Activated CD8-positive, alpha-beta memory T cell treated with anti-CD3 and anti-CD28 coated beads, Interleukin-2, amount 50 U/mL, for 24 hours (primary cell): ENCODE data around the gene JAG2.

Experiments
- DNase-seq: peaks from one replicate; pipeline ENCODE4 v3.0.0-alpha.2; 2020; ENCODE audit errors: extremely low read depth

Gene JAG2

DNA sequence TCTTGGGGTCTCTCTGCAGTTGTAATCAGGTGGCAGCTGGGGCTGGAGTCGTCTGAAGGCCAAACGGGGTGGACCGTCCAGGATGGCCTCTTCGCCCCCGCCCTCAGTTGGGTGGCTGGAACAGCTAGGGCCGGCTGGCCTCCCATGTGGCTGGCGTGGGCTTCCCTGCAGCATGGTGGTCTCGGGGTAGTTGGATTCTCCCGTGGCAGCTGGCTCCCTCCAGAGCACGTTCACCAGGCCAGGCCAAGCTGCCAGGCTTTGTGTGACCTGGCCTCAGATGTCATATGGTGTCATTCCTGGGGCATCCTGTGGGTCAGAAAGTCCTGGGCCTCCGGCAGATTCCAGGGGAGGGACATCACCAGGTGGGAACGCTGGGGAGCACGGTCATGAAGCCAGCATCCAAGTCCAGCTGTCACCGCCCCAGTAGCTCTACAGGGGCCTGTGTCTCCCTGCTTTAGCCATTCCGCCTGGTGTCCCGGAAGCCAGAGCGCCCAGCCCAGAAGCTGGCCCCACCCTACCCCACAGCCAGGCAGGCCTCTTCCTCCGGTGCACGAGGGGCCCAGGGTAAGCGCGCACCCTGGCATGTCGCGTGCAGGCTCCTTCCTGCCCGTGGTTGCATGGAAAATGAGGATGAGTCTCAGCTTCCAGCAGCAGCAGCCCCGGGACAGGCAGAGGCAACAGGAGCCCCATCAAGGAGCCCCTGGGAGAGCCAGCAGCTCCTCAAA, 13.9 kb upstream of the JAG2 start:
- no peak for DNase-seq

DNA sequence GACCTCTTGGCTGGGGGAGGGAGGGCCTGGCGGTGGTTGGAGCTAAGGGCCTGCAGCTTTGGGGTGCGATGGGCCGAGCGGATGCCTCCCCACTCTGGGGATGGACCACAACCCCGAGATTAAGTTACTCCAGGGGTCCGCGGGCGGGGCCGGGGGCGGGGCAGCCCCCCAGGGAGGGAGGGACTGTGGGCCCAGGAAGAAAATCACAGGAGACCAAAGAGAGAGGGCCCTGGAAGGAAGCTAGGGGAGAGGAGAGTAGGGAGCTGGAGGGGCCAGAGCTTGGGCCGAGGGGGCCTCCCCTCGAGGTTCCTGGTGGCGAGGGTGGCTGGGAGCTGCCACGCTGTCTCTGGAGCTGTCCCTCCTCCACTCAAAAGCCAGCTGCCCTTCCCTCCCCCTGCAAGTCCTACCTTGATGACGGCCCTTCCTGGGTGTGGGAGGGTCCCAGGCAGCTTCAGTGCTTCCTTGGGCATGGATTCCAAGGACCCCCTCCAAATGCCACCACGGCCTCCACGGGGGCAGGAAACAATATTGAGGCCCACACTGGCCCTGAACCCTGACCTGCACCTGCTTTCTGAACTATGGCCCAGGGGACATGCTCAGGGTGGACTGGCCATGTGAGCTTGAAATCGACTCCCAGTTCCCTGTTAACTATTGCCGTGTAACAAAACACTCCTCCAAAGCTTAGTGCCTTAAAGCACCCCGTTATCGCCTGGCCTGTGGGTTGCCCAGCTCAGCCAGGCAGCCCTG, 13.1 kb upstream of the JAG2 start:
- DNase-seq = no peak

DNA sequence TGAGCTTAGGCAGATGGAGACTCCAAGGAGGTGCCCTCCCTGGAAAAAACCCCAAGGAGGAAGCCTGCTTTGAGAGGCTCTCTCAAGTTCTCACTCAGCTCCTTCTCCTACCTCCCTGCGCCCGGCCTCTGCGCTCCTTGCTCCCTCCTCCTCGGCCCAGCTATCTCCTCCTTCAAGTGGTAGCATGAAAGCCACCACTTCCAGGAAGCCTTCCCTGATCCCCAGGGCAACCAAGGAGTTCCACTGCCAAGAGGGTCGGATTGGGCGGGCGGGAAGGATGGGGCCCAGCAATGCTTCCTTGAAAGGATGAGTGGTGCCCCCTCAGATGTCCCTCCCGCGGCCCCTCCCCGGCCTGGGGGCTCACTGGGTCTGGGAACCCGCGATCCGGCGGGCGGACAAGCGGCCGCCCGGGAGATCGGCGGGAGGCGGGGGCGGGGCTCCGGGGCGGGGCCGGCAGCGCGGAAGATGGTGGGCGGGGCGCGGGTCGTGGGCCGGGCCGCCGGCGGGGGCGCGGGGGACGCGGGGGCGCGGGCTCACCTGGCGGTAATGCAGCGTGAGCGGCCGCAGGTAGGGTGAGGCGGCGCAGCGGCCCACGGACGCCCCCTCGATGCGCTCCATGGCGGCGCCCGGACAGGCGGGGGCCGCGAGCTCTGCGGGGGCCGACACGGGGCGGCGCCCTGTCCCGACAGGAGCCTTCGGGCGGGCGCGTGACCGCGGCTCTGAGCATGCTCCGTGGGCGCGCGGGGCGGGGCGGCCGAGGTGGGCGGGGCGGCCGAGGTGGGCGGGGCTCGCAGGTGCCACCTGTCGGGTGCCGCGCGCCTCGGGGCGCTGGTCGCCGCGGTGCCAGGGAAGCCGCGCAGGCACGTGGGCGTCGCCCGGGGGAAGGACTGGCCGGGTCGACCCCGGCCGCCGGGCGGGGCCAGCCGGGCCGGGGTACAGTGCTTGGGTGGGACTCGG, 12.3 kb upstream of the JAG2 start, which contains the start of gene NUDT14:
TSS of gene NUDT14 (minus strand) at position 721 of the 957 bp plus-strand sequence. CDS start at position 618, 103 bp downstream.
- DNase-seq = no peak

DNA sequence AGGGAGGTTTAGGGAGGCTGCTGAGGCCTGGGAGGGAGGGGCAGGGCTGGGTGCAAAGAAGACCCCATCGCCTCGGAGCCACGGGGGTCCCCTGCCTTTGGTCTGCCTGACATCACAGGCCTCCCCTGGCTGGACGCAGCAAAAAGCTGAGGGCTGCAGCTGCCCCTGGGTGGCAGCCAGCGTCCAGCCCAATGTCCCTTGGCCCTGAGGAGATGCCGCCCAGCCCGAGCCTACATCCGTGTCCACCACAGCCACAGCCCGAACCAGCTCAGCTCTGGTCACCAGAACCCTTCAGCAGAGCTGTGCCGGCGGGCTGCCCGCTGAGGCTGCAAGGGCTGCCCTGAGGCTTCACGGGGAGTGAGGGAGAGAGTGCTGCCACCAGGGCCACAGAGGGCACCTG, 10.6 kb upstream of the JAG2 start:
- no peak for DNase-seq

DNA sequence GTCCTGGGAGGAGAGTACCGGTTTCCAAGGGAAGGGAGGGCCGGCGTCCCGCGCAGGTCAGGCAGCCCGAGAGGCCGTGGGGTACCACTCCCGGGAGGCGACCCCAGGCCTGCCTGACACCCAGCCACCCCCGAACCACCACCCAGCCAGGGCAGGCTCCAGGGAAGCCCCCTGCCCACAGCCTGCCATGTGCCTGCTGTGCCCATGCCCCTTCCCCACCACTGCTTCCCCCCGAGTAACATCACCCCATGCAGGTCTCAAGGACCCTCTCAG, 10.2 kb upstream of the JAG2 start:
- DNase-seq = no peak

DNA sequence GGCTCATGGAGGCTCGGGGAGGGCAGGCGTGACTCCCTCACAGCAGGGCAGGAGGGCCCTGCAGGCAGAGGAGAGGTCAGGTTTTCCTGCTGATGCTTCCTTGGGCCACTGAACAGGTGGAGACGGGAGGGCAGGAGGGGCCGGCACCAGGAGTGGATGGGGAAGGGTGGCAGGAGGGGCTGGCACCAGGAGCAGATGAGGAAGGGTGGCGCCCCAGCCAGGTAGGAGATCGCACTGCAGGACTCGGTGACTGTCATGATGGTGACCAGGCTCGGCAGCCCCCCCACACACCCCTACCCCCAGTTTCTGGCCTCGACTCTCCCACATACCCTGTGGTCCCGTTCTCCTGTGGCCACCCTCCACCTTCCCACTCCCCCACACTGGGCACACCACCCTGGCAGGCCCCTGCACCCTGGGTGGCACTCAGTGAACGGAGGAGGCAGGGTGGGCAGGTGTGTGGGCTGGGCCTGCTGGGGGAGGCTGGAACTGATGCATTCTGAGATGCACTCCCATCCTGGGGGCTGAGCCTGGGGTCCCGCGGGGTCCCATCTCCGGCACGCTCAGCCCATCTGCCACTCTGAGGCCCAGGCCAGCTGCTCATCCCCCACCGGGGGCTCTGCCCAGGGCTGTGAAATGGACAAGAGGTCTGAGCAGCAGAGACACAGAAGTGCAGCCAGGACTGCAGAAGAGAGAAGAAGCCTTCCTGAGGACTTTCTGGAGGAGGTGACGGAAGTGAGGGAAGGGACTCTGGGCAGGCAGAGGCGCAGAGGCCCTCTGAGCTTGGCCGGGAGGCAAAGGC, 9.7 kb upstream of the JAG2 start:
- DNase-seq = no peak

DNA sequence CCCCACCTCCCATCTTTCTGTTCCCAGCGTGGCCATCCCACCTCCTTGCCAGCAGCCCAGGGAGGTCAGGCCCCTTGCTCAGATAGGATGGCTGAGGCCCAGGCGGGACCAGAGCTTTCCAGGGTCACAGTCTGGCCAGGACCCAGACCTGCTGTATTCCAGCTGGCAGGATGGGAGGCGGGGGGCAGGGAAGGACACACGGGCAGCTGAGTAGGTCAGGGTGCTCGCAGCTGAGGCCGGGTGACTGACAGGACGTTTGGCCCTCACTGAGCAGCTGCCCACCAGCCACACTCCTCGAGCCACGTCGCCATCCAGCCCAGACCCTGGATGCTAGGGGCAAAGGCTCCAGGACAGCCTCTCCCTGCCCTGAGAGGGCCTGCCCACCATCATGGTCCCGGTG, 8.5 kb upstream of the JAG2 start:
- DNase-seq = no peak

DNA sequence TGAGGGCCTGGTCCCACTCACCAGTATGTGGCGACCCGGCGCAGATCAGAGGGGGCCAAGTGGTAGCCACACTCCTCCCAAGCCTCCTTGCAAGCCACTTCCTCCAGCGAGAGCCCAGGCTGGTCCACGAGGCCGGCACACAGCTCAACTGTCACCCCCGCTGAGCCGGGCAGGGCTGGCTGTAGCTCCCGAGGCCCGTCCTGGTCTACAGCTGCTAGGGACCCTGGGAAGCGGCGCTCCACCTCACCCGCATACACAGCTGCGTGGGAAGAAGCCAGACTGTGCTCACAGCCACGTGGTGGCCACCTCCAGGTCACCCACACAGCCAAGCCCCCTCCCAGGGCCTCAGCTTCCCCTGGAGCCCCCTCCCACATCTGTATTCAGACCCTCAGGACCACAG, 7.9 kb upstream of the JAG2 start:
- DNase-seq = no peak

DNA sequence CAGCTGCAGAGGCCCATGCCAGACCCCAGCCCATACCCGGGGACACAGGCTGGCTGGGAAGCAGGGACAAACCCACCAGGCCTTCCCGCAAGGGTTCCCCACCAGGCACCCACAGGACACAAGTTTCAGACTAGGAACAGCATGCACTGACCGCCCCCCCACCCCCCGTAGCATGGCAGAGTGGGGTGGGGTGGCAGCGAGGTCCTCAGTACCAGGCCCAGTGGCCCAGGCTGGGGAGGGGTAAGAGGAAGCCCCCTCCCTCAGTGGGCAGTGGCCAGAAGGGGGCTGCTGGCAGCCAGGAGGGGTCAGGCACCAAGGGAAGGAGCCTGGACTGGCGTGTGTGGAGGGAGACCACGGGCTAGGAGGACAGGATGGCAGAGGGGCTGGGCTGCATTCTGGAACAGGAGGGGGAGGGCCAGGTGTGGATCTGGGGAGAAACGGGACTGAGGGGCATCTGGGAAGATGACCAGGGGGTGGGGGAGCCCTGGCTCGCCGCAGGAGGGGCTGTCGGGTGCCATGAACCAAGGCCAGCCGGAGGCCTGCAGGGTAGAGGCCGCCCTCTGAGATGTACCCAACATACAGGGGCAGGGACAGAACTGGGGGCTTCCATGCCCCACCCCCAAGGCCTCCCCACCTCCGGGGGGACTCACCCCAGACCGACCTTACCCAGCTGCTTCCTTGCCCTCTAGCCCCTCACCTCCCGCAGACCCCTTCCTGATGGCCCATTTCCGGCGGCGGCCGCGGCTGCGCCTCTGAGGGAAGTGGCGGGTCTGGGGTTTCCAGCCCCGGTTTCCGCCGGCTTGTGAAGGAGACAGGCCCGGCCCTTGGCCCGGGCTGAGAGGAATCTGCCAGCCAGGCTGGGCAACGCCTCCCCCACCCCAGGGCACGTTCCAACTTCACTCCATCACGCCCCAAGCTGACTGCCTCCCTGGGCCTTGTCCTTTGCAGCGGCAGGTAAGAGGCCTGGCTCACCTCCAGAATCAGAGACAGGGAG, 5.6 kb upstream of the JAG2 start:
- no peak for DNase-seq

DNA sequence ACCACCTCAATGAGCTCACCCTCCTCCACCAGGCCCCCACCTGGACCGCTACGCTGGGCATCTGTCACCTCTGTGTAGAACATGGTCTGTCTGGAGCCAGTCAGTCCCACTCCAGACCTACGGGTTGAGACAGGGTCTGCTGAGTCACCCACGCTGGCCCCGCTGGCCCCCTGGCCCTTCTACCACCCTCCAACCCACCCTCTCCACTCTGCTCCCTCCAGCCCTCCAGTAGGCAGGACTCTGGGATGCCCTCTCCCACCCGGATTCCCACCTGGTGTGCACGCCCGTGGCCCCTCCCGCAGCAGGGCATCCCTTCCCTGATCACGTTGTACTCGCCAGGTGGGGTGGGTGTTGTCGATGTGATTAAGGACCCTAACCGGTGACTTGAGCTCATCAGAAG, 4.6 kb upstream of the JAG2 start:
- no peak for DNase-seq

DNA sequence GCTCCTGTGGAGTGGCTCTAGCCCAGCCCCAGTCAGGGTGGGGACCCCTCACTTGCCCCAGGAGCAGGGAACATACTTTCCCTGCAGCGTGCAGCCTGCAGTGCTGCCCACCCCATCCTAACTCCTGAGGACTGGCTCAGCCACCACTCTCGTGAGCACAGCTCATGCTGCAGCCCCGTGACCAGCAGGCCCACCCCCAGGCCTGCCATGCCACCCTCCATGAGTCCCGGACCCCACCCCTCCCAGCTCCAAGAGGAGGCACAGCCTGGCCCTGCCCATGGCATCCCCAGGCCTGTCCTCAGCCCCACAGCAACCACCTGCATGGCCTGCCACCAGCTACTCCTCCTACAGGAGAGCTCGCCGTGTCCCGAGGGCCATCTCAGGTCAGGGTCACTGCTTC, 3.9 kb upstream of the JAG2 start:
- no peak for DNase-seq

DNA sequence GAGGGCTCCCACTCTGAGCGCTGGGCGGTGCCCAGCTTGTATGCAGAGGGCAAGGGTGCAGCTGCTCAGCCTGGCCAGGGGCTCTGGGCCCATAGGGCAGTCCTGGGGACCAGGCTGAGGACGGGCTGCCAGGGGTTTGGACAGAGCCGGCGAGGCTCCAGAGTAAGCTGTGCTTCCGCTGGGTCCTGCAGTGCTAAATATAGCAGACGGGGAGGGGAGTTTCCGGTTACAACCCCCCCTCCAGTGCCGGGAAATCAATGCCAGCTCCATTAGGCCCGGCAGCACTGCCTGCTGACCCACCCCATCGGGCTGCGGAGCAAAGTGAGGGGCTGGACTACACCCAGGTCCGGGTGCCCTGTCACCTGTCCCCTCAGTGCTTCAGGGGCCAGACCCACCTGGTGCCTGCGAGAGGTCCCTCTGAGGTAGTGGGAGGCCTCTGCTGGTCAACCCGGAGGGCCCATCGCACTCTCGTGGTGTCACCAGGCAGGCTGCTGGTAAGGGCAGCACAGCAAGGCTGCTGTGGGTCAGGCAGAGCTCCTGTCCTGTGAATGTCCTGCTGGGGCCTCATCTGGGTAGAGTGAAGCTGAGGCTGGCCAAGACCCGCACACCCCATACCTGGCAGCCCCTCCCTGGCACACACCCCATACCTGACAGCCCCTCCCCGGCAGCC, 2.6 kb upstream of the JAG2 start:
- no peak for DNase-seq

DNA sequence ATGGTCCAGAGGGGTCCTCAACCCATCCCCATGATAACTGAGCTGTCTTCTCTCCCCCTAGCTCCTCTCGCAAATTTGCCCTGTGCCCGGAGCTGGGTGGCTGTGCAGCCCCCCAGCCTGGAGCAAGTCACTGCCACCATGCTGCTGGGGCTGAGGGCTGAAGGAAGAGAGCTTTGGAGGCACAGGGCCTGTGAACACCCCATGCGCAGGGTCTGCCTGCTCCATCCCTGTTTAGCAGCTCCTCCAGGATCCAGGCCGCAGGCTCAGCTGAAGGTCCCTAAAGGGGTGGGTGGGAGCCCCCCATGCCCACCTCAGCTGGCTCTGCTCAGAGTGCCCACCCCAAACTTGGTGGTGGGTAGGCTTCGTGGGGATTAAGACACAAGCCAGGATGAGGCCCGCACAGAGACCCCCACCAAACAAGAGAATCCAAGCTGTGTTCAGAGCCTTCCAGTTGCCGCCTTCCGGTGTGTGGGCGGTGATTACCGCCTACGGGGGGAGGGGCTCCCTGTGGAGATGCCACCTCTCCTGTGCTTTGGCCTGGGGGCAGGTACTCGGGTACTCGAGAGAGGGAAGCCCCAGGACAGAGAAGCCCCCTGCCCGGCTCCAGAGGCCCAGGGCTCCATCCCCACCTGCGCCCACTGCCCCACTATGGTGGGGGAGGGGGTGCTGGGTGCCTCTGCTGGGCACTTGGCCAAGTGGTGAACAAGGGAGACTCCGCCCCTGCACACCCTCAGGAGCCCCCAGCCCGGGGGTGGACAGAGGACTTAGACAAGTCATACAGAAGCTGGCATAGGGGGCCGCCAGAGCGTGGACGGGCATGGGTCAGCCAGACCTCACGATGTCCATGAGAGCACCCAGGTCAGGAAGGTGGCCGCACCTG, 1.4 kb upstream of the JAG2 start:
- DNase-seq = no peak

DNA sequence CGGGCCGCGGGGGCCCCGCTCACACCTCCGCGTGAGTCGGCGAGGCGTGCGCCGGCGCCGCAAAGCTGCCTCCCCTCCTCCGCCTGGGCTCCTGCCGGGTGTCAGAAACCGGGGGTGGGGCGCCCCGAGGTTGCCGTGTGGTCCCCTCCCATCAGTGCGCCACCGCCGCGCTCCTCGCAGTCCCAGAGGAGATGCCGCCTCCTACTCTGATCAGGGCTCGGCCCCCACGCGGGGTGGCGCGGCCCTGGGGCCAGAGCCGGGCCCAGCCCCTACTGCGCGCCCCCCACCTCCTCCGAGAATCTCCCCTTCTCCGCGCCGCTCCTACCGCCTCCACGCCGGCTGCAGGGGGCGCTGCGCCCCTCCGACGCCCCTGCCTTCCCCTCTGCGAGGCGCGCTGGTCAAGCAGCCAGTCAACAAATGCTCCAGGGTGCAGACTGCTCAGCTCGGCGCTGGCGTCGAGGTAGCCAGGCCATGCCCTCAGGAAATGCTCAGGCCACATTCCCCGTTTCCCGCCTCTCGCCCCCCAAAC, 467 bp upstream of the JAG2 start:
- no peak for DNase-seq

DNA sequence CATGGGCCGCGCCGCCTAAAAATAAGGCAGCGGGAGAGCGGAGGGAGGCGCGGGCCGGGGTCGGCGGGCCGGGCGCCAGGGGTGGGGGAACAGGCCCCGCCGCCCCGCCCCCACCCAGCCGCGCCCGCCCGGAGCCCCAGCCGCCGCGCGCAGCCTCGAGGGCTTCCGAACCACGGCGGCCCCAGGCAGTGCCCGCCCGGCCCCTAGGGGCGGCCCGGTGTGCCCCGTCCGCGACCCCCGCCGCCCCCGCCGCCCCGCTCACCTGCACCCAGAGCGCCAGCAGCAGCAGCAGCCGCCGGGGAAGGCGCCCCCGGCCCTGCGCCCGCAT, 519 bp downstream of the JAG2 start:
- DNase-seq = no peak

DNA sequence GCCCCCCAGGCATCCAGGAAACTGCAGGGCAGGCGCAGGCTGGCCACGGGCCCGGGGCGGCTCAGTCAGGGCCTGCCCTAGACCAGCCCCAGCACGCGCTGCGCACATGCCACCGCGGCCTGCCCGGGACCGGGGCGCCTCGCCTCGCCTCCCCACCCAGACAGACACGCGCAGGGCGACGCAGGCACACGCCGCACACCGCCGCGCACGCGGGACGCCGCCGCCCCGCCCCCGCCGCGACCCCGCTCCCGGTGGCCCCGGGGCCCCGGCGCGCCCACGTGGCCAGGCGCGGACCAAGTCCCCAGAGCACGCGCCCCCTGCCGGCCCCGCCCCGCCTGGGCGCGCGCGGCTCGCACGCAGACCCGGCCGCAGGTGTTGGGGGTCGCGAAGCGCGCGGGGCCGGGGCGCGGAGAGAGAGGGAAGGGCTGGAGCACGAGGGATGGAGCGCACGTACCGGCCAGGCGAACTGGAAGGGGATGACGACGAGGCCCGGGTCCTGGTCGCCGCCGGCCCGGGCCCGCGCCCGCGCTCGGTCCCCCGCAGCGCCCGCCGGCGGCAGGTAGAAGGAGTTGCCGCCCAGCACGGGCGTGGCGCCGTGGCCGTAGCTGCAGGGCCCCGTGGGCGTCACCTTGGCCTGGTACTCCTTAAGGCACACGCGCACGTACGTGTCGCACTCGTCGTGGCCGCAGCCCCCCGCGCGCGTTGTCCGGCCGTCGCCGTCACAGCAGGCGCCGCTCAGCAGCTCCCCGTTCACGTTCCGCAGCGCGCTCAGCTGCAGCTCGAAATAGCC, 1.1 kb downstream of the JAG2 start:
- DNase-seq = no peak

DNA sequence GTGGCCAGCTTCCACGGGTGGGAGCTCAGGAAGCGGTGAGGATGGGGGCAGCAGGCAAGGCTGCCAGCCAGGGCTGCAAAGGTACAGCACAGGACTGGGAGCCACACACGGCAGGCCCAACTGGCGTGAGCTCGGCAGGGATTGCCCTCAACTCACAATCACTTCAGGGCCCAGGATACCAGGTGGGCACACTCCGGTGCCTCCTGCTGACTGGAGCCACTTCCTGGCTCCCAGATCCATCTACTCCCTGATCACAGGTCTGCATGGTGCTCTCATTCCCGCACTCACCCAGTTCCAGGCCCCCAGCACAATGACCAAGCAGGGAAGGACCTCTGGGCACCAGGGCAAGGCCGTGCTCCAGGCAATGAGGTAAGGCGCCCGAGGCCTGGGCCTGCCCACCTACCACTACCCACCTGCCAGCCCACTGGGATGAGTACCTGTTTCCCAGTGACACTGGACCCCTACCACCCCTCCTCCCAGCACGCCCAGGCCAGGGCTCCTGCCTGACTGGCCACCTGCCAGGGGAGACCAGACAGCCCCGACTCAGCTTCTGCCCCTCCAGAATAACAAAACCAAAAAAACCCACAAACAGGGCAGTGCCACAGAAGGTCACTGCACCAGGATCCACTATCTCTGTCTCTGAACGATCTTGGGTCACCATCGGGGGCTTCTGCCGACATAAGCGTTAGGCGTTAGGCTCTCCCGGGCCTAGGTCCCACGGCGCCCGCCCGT, 1.8 kb downstream of the JAG2 start:
- no peak for DNase-seq
